ENCODE results near the gene BEAN1.

DNA sequence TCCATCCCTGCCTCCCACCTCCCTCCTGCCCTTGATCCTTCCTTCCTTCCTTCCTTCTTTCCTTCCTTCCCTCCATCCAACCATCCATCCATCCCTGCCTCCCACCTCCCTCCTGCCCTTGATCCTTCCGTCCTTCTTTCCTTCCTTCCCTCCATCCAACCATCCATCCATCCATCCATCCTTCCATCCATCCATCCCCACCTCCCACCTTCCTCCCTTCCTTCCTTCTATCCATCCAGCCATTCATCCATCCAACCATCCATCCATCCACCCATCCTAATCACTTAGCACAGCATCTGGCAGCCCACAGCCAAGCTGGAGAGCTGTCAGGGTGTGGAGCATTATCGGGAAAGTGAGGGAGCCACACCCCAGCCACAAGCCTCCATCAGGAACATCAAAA lies 68.3 kb downstream of the BEAN1 start:
- TF ChIP-seq, protein P1, sequence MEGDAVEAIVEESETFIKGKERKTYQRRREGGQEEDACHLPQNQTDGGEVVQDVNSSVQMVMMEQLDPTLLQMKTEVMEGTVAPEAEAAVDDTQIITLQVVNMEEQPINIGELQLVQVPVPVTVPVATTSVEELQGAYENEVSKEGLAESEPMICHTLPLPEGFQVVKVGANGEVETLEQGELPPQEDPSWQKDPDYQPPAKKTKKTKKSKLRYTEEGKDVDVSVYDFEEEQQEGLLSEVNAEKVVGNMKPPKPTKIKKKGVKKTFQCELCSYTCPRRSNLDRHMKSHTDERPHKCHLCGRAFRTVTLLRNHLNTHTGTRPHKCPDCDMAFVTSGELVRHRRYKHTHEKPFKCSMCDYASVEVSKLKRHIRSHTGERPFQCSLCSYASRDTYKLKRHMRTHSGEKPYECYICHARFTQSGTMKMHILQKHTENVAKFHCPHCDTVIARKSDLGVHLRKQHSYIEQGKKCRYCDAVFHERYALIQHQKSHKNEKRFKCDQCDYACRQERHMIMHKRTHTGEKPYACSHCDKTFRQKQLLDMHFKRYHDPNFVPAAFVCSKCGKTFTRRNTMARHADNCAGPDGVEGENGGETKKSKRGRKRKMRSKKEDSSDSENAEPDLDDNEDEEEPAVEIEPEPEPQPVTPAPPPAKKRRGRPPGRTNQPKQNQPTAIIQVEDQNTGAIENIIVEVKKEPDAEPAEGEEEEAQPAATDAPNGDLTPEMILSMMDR (IDR thresholded peaks at IDR 0.05; ENCODE audit: borderline replicate concordance, extremely low read depth, low read length, poor library complexity, severe bottlenecking): no peak
- no peak for TF ChIP-seq EZH2 (IDR thresholded peaks at IDR 0.05; ENCODE audit: borderline replicate concordance, low read depth, low read length, severe bottlenecking)
